Kidney glomerular epithelial cell (primary cell): ENCODE measurements around the gene CCDC80.
"Not testable (repeated sequence)": the region's sequence is repeated elsewhere in the genome, so short reads cannot be mapped to it uniquely, and the experiment has no call there.

ENCODE experiments used
- DNase-seq: peaks from one replicate; lab custom pipeline; 2025; lab: John Stamatoyannopoulos, UW

Gene CCDC80

DNA sequence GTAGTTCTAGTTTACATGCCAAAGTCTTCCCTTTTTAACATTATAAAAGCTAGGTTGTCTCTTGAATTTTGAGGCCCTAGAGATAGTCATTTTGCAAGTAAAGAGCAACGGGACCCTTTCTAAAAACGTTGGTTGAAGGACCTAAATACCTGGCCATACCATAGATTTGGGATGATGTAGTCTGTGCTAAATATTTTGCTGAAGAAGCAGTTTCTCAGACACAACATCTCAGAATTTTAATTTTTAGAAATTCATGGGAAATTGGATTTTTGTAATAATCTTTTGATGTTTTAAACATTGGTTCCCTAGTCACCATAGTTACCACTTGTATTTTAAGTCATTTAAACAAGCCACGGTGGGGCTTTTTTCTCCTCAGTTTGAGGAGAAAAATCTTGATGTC lies 57.8 kb downstream of the CCDC80 start:
- DNase-seq: no peak

DNA sequence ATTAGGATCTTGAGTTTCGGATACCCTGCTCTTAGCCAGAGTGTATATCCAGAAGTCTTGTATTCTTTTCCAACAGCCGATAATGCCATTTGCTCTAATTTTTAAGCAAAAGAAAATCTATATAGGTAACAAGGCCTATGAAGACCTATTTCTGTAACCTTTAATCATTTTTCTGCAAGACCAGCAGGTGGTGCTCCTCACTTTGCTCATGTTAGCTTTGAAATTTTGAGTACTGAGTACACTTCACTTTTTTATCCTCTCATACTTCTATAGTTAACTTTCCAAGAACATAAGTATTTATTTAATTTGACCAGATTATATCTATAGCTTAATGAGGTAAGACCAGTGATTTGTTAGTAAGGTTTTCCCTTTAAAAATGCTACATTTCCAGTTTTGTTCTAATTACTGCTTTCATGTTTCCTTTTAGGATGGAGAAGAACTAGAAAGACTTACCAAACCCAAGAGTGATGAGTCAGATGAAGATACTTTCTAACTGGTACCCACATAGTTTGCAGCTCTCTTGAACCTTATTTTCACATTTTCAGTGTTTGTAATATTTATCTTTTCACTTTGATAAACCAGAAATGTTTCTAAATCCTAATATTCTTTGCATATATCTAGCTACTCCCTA lies 58.6 kb downstream of the CCDC80 start:
- peak; percentile 75 for DNase-seq

DNA sequence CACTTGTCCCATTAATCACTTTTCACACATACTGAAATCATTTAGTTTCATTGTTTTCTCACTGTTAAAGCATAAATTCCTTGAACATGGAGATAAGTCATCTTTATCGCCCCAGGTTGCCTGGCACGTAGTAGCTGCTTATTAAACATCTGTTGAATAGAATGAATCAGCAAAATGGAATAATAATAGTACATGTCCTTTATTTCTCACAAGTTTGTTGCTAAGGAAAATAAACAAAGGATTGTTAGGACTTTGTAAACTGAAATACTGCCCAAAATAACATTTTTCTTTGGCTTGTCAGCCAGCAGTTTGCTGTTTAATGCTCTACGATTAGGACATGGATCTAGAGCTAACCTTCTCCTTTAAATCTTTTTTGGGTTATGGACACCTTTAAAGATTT lies 61.2 kb downstream of the CCDC80 start:
- DNase-seq: no peak

DNA sequence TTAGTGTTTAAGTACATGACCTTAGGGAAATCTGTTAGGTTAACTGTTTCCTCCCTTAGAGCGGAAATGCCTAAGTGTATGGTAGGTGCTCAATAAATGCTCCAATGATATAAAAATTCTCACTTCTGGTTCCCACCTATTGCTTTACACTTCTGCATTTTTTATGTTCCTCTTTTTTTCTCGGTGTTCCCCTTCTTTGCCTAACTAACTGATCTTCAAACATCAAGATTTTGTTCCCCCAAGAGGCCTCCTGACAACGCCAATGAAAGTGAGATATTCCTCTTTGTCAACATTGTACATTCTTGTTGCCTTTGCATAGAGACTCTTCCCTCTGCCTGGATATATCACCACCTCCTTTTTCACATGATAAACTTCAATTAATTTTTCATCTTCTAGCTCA lies 61.7 kb downstream of the CCDC80 start:
- no peak for DNase-seq

DNA sequence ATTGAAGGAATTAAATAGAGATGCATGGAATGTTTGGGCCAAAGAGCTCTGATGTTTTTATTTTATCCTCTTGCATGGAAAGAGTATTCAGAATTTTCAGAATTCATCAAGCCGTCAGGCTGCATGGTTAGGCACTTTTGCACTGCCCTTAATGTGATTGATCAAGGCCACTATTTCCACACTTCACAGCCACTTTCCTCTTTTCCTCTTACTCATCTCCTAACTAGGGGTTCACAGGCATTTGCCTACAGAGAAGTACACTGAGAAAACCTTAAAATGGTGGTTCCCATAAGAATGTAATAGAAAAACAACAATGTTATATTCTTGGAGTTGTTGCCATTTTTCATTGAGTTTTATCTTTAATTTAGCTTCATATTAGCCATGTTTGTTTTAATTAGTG lies 68.2 kb downstream of the CCDC80 start:
- no peak for DNase-seq

DNA sequence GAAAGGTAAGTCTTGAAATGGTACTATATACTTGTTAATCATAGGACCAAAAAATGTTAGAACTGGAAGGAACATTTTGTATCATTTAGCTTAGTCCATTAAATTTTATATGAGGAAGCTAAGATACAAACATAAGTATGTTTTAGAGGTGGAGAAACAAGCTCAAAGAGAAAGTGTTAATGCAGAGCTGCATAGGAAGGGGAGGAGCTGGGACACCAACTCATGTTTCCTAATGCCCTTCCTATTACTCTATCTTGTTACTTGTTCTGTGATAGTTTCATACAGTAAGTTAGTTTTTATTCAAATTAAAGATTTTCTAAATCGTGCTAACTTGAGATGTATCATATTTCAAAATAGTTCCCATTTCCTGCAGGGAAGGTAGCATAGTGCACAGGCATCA lies 71.7 kb downstream of the CCDC80 start:
- no peak for DNase-seq

DNA sequence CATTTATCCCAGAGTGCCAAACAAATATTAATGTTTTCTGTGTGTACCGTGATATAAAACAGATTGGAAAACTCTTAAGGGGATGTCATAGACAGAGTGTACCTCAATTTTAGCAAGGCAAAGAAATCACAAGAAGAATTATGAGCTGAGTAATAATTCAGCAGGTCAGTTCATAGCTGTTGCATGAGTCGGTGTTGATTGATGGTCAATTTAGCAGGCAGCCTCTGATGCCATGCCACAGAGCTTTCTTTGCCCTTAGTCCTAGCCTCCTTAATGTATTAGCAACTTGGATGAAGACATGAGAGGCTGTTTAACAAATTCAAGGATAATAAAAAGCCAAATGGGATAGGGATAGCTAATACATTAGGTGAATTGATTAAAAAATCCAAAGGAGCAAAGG lies 72.3 kb downstream of the CCDC80 start:
- DNase-seq: peak; percentile 37

DNA sequence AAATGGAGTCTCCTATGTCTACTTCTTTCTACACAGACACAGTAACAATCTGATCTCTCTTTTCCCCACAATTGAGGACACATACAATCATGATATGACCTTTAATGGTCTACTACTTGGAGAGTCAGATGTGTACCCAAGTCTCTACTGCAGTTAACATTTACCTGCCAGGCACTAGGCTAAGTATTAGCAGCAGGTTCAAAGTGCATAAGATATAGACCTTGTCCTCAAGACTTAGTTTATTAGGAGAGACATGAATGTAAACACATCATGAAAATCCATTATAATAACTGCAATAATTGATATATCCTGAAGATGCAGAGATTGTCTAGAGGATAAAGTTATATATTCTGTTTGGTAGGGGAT lies 76.0 kb downstream of the CCDC80 start:
- DNase-seq: no peak

DNA sequence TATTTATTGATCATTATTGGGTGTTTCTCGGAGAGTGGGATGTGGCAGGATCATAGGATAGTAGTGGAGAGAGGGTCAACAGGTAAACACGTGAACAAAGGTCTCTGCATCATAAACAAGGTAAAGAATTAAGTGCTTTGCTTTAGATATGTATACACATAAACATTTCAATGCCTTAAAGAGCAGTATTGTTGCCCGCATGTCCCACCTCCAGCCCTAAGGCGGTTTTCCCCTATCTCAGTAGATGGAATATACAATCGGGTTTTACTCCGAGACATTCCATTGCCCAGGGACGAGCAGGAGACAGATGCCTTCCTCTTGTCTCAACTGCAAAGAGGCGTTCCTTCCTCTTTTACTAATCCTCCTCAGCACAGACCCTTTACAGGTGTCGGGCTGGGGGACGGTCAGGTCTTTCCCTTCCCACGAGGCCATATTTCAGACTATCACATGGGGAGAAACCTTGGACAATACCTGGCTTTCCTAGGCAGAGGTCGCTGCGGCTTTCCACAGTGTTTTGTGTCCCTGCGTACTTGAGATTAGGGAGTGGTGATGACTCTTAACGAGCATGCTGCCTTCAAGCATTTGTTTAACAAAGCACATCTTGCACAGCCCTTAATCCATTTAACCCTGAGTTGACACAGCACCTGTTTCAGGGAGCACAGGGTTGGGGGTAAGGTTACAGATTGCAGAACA lies 76.5 kb downstream of the CCDC80 start:
- DNase-seq: not testable (repeated sequence)

DNA sequence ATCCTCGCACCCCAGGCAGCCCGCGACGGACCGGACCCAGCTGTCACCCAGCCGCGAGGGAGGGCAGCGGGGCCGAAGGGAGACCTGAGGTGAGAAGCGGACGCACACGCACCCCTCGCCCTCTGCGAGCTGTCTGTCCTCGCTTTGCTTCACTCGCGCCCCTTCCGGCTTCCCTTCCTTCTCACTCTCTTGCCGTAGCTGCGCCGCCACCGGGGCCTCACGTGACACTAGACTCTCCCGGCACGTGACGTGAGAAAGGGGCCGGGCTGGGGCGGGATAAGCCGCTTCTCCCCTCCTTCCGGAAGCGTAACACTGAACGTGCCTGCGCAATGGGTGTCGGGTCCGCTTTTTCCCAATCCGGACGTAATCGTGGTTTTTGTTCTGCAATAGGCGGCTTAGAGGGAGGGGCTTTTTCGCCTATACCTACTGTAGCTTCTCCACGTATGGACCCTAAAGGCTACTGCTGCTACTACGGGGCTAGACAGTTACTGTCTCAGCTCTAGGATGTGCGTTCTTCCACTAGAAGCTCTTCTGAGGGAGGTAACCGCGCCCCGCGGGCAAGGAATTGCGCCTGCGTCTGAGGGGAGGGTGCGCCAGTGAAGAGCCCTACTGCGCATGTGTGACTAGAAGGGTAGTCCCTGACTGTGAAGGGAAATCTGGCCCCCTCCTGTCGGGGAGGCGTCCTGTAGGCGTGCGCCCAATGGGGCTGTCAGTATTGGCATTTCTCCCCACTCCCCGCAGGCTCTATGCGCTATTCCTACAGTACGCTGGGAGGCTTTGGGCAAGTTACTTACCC lies 79.0 kb downstream of the CCDC80 start, which contains the start of the genes ATG3 and SLC35A5:
Gene ATG3, minus strand, starts transcription at position 229 of the 796 bp plus-strand sequence. CDS start 434 bp downstream, outside the sequence.
Gene SLC35A5, plus strand, starts transcription at position 312 of the 796 bp plus-strand sequence. CDS start 1,359 bp downstream, outside the sequence.
- DNase-seq: peak; percentile 99

DNA sequence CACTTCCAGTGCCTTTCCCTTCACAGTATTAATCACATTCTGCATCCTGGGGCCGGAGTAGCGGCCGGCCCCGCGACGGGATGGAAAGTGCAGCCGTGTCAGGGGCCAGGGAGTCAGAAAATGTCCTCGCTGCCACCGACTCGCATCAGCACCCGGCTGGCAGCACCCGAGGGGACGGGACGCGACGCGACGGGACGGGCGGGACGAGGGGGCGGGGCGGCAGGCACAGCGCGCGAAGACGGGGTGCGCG lies 79.5 kb downstream of the CCDC80 start:
- DNase-seq: no peak

DNA sequence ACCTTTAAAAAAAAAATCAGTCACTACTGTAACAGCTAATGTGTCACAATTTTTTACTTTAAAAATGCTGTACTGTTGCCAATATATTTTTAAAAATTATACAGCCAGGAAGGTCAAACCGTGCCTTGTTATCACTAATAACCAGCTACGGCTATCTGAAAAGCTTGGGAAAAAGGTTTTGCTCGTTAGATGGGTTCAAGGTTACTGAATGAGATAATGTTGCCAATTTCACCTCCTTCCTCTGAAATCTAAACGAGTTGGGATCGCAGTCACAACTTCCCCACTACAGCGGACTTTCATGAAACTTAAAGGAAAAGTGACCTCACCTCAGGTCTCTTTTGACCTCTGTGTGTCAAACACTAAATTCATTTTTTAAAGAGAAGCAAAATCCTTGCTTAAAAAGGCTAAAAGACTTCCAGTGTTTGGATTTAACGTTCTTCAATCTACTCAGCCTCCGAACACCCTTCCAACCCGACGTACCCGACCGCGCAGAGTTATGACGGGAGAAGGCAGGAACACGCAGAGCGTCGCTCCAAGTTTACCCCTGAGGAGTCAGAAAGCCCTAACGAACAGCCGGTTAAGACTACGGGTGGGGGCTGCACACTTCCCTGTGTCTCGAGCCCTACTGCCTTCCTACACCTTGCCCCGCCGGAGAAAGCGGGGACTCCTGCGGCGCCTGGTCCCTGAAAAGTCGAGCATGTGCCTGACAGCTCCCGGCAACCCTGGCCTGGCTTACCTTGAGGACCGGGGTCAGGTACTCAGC lies 80.0 kb downstream of the CCDC80 start:
- peak; percentile 74 for DNase-seq

DNA sequence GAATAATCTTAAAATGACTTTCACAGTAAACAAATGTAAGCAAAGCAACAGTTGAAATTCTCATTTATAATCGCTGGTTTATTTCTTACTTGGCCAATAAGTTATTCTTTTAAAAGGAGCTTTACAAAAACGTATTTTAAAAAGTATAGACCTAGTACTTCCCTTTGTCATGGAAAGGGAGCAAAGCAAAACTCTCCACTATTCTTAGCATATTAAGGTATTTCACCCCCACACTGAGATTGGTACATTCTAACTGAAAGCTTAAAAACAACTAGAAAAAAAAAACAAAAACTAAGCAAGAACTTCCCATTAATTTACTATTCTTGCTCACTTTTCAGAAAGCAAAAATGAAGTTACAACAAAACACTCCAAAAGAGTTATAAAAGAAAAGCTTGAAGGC lies 80.6 kb downstream of the CCDC80 start:
- no peak for DNase-seq

DNA sequence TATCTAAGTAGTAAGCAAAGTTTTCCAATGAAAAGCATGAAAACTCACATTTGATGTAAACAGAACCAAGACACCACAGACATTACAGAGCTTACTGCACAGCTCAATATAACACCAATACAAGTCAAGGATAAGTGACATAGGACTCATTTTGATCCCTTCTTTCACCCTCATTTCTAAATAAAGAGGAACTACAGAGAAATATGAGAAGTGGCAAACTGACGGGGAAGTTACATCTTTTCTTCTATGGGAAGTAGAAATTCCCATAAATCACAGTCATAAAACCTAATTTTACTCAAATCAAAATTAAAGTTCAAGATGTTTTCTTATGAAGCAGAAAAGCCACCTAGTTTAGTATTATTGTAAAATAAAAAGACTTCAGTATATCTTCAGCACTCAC lies 83.0 kb downstream of the CCDC80 start:
- DNase-seq: no peak

DNA sequence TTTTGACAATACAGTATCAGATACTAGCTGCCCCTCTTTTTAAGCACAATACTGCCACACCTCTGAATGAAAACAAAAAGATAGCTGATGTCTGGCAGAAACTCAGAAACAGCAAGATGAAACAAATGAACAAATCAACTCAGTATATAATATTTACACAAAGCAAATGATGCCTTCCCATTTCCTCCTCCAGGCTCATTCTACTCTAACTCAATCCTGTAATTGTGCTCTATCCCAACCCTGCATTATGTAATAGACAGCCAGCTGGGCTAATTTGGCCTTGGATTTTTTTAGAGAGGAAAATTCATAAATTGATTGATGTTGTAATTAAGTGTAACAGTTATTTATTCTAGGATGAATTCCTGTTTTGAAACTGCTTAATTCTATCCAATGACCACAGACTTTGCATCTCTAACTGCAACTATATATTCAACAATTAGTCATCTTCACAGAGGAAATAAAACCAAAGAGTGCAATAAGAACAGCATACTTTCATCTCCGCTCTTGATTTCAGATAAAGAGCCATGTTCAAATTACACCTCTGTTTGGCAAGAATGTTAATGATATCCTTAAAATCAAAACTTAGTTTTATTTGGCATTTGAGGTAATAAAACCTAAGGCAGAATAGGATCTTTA lies 85.3 kb downstream of the CCDC80 start:
- DNase-seq: no peak

DNA sequence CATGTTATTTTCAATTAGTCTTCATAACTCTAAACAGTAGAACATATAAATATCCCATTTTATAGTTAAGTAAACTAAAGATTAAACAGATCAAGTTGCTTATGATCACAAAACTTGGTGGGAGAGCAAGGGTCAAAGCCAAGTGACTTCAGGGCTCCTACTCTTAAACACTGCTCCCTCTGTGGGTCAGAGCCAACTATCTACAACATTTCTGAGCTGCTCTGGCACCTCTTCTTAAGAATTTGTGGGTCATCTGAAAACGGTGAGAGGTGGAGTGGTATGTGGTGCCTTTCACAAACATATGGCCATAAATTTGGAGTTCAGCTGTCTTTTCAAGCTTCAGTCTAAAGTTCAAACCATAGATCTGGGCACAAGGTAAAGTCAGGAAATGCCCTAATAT lies 90.1 kb downstream of the CCDC80 start:
- no peak for DNase-seq
